Measurements from ENCODE around the gene COBLL1.
"Not testable (repeated sequence)": the region's sequence is repeated elsewhere in the genome, so short reads cannot be mapped to it uniquely, and the experiment has no call there.

COBLL1 gene

GRCh38 chr2:164710837-164711765, 130.5 kb downstream of the COBLL1 start:
- no peak for DNase-seq

- DNase-seq, result not testable (repeated sequence)
Measured at GRCh38 chr2:164710252-164710836, 131.3 kb downstream of the COBLL1 start.

GRCh38 chr2:164706522-164706921, 135.1 kb downstream of the COBLL1 start:
- DNase-seq, result no peak

- DNase-seq, result no peak
Measured at GRCh38 chr2:164705412-164706167, 136.0 kb downstream of the COBLL1 start.

GRCh38 chr2:164703915-164704706, 137.5 kb downstream of the COBLL1 start:
- DNase-seq, result no peak

- no peak for DNase-seq
Measured at GRCh38 chr2:164701565-164701964, 140.1 kb downstream of the COBLL1 start.

GRCh38 chr2:164700390-164700789, 141.2 kb downstream of the COBLL1 start:
- no peak for DNase-seq

- peak; percentile 38 for DNase-seq
Measured at GRCh38 chr2:164697688-164698461, 143.7 kb downstream of the COBLL1 start.

- no peak for DNase-seq
Measured at GRCh38 chr2:164696634-164697033, 145.0 kb downstream of the COBLL1 start.

GRCh38 chr2:164694275-164694695, 147.3 kb downstream of the COBLL1 start:
- no peak for DNase-seq

GRCh38 chr2:164693834-164694233, 147.8 kb downstream of the COBLL1 start:
- DNase-seq, result no peak

- no peak for DNase-seq
Measured at GRCh38 chr2:164693390-164693789, 148.2 kb downstream of the COBLL1 start.

GRCh38 chr2:164692958-164693357, 148.7 kb downstream of the COBLL1 start:
- no peak for DNase-seq

- no peak for DNase-seq
Measured at GRCh38 chr2:164692114-164692513, 149.5 kb downstream of the COBLL1 start.

- no peak for DNase-seq
Measured at GRCh38 chr2:164691346-164691887, 150.2 kb downstream of the COBLL1 start.

- no peak for DNase-seq
Measured at GRCh38 chr2:164690361-164690760, 151.3 kb downstream of the COBLL1 start.

- no peak for DNase-seq
Measured at GRCh38 chr2:164688896-164689419, 152.7 kb downstream of the COBLL1 start.

GRCh38 chr2:164681009-164681408, 160.6 kb downstream of the COBLL1 start:
- DNase-seq, result no peak

GRCh38 chr2:164678631-164679149, 162.9 kb downstream of the COBLL1 start:
- no peak for DNase-seq

GRCh38 chr2:164677733-164678132, 163.9 kb downstream of the COBLL1 start:
- DNase-seq, result no peak

GRCh38 chr2:164677271-164677670, 164.4 kb downstream of the COBLL1 start:
- no peak for DNase-seq
